K562 treated with DMSO at 1 percent for 12 hours (cell line): Measurements from ENCODE around the gene ANKRD52. TPM values are rescaled to one million over a fixed set of nuclear protein-coding genes. Genes with fewer than 3 reads are reported as not detected.

Experiments used
- total RNA-seq: library from RNA; unstranded; fragments of 300-600 nt; gene quantifications from 2 replicates; pipeline ENCODE4 v1.2.3, GENCODE V29; 2022; ENCODE audit not compliant: insufficient read depth

ANKRD52 gene
- 9.6 and 33.7 TPM in 2 replicates for total RNA-seq

DNA sequence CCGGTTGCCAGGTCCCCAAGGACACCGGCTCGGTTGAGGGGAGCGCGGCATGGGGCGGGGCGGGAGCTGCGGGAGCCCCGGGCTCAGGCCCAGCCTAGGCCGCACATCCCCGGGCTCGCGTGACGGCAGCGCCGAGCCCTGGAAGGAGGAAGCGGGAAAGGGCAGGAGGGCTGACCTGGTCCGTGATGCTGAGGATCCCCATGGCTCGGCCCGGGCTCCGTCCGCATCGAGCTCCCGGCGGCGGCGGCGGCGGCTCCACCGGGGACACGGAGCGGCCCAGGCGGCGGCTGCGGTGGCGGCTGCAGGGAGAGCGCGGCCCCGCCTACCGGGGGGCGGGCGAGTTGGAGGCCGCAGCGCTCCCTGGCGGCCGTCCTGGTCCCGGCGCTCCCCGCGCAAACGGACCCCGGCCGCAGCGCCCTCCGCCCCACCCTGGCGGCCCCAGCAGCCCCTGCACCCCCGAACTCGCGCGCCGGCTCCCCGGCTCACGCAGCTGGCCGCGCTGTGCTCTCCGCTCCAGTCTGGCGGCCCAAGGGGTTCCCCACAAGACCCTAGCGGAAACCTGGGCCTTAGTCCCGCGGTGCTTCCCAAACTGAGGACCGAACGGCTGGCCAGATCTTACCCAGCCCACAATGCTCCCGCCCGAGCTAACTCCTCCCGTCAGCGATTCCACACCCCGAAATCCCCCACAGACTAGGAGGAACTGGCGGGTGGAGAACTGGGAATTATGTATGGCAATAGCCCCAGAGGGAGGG is at the start of gene ANKRD52:
ANKRD52 (minus strand) TSS at position 317 of the 752 bp plus-strand sequence; CDS start at position 202, 115 bp downstream.

DNA sequence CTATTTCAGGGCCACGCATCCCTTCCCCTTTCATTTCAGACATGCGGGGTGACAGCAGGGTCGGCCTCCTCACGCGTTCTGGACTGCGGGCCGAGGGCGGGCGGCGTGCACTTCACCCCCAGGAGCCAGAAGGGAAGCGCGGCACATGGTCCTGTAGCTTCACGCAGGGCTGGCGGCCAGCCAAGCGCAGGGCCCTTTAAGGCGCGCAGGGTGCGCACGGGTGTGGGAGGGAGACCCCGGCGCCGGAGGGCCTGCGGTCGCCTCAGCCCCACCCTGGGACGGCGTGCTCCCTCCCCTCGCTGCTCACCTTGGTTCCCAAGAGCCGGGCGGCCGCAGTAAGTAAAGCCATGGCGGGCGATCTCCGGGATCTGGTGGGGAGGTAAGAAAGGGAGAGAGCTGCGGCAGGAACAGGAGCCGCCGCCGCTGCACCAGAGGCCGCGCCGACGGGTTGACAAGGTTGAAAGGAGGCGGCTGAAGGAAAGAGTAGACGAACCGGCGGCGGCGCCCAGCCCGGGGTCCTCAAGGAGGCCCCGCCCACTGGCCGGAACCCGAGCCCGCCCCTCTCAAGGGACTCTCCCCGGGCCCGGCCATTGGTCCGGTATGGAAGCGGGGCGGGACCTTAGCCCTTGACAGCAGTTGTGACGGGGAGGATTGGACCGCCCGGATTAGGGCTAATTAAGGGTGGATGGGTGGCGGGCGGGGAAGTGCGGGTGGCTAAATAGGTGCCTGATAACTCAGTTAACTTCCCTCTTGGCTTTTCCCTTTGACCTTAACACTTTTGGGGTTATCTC is 41.9 kb upstream of the ANKRD52 start, which contains the start of gene CS:
CS (minus strand) TSS at position 478 of the 791 bp plus-strand sequence; CDS start at position 349, 129 bp downstream.

GRCh38 chr12:56266693-56267442 is 8.7 kb upstream of the ANKRD52 start, which contains the start of gene COQ10A:
Gene COQ10A (plus strand): TSS chr12:56266942. CDS start chr12:56267119, 177 bp downstream.

DNA sequence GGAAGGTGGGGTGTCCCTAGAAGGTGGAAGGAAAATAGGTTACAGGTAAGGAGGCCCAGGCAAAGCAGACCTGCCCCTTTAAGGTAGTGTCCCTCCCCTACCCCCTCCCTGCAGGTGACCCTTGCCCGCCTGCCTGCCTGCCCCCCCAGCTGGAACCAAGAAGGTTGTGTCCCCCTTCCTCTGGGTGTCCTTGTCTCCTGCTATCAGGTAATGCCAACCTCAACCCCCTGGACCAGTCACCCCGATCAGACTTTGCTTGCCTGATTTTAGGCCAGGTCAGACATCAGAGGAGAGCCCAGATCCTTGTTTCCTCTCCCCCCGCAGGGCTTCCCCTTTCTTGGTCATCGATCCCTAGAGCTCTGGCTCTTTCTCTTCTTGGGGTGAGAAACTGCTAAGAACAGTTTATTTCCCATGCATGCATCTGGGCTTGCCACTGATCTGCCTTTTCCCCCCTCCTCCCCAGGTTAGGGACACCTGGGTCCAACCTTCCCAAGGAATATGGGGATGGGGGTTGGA is 28.2 kb downstream of the ANKRD52 start, which contains the start of gene SLC39A5:
SLC39A5 (plus strand) TSS at position 136 of the 516 bp plus-strand sequence. CDS start 1,224 bp downstream, outside the sequence.

DNA sequence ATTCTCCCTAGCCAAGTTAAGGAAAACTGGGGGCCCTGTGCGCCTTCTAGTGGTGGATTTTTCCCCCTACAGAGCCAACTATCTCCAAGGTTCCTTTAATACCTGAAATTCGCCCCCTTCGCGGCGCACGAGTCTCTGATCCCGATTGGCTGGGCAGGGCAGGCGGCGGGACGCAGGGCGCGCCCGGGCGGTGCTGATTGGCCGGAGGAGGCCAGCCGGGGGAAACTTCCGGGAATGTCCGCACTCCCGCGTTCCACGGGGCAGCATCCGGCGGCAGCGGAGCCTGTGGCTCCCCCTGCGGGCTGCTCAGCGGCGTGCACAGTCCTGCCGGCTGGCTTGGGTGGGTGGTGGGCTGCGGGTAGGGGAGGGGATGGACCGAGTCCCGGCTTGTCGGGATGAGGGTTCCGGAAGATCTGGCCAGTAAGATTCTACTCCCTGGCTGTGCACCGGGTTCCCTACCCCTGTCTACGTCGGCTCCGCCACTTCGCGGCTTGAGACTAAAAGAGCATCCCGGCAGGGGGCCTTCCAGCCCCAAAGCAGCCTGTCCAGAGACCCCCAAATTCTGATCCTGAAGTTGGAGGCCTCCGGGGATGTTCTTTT is 34.0 kb downstream of the ANKRD52 start, which contains the start of gene NABP2:
NABP2 (plus strand) TSS at position 241 of the 600 bp plus-strand sequence. CDS start 515 bp downstream, outside the sequence.

GRCh38 chr12:56221757-56222530 is 36.2 kb downstream of the ANKRD52 start, which contains the start of gene RNF41:
Gene RNF41 (minus strand): TSS chr12:56221922. CDS start chr12:56214047, 7,875 bp downstream.

DNA sequence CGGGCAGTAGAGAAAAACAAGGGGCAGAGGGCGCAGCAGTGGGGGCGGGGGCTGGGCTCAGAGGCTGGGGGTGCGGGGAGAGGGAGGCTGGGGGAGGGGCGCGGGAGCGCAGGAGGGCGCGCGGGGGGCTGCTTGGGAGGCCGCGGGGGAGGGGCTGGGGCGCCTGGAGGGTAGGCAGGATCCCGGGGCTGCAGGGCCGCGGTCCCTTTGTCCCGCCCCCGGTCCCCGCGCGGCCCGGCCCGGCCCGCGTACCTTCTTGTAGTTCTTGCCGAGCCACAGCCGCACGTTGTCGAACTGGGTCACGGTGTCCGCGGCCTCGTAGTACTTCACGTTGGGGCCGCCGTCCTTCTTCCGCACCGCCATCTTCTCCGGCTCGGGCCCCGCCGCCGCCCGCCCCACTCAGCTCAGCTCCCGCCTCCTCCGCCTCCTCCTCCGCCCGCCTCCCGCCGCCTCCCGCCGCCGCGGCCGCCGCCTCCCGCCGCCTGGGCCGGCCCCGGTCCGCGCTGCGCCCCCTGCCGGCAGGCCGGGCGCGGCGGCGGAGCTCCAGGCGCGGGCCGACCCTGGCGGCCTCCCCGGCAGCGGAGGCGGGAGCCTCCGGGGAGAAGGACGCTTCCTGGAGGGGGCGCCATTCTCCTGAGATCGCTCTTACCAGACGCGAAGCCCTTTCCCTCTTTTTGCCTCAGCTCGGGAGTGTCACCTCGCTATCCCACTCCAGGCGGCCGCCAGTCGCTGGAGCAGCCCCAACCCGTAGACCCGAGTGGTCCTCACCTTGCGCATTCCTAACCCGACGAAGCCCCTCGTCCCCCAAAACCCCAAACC is 68.9 kb downstream of the ANKRD52 start, which contains the start of gene SMARCC2:
SMARCC2 (minus strand) TSS at position 385 of the 819 bp plus-strand sequence; CDS start at position 363, 22 bp downstream.

Other genes starting within 250 kb of the ANKRD52 start
- gene IKZF4, start 237.3 kb downstream of the ANKRD52 start, total RNA-seq = 5.5 and 28.5 TPM in 2 replicates
- 356 and 471 TPM in 2 replicates for gene RPS26, start 216.5 kb downstream of the ANKRD52 start, total RNA-seq
- gene ERBB3, start 178.2 kb downstream of the ANKRD52 start, total RNA-seq = 4.0 and 6.2 TPM in 2 replicates
- gene PA2G4, start 153.8 kb downstream of the ANKRD52 start, total RNA-seq = 117 and 191 TPM in 2 replicates
- 3,882 and 7,413 TPM in 2 replicates for gene RPL41, start 141.8 kb downstream of the ANKRD52 start, total RNA-seq
- gene ZC3H10, start 140.1 kb downstream of the ANKRD52 start, total RNA-seq = 3.0 and 6.0 TPM in 2 replicates
- gene ESYT1, start 130.1 kb downstream of the ANKRD52 start, total RNA-seq = 118 and 171 TPM in 2 replicates
- gene MYL6B, start 105.8 kb downstream of the ANKRD52 start, total RNA-seq = 39.6 and 50.9 TPM in 2 replicates
- 825 and 1,302 TPM in 2 replicates for gene MYL6, start 100.0 kb downstream of the ANKRD52 start, total RNA-seq
- 21.7 and 70.9 TPM in 2 replicates for gene SMARCC2, start 68.9 kb downstream of the ANKRD52 start, total RNA-seq
- gene RNF41, start 36.5 kb downstream of the ANKRD52 start, total RNA-seq = 21.4 and 47.7 TPM in 2 replicates
- 41.0 and 51.8 TPM in 2 replicates for gene NABP2, start 34.0 kb downstream of the ANKRD52 start, total RNA-seq
- gene SLC39A5, start 28.3 kb downstream of the ANKRD52 start, total RNA-seq = not detected in 2 replicates
- 43.3 and 62.5 TPM in 2 replicates for gene COQ10A, start 8.6 kb upstream of the ANKRD52 start, total RNA-seq
- gene CS, start 41.9 kb upstream of the ANKRD52 start, total RNA-seq = 81.3 and 200 TPM in 2 replicates
- gene CNPY2, start 57.6 kb upstream of the ANKRD52 start, total RNA-seq = 79.7 and 93.3 TPM in 2 replicates
- 12.5 and 26.6 TPM in 2 replicates for gene PAN2, start 75.6 kb upstream of the ANKRD52 start, total RNA-seq
- 13.7 and 23.5 TPM in 2 replicates for gene IL23A, start 80.5 kb upstream of the ANKRD52 start, total RNA-seq
- 25.6 and 60.4 TPM in 2 replicates for gene STAT2, start 101.7 kb upstream of the ANKRD52 start, total RNA-seq
- gene APOF, start 104.5 kb upstream of the ANKRD52 start, total RNA-seq = not detected in 2 replicates
- 20.4 and 51.5 TPM in 2 replicates for gene TIMELESS, start 191.0 kb upstream of the ANKRD52 start, total RNA-seq
- gene MIP, start 196.3 kb upstream of the ANKRD52 start, total RNA-seq = not detected in 2 replicates
- gene SPRYD4, start 210.2 kb upstream of the ANKRD52 start, total RNA-seq = 0.66 and 1.9 TPM in 2 replicates
- not detected in 2 replicates for gene GLS2, start 229.8 kb upstream of the ANKRD52 start, total RNA-seq